Panc1 (cell line): ENCODE measurements around the gene CCDC192. TPM values are rescaled to one million over a fixed set of nuclear protein-coding genes. Genes with fewer than 3 reads are reported as not detected.
A peak's percentile ranks its signal among the peaks of the same experiment; 100 is the strongest.

Experiments
- ATAC-seq: fragments of 200-7000 bp; cut with Tn5 transposase; 2 replicates; pipeline ENCODE4 v1.9.1; 2020; ENCODE audit warnings: mild to moderate bottlenecking, moderate library complexity
- BruUV-seq: library from RNA; stranded (reverse); fragments of 400-500 nt; replicated peaks from 2 replicates; lab custom pipeline; 2021; lab: Mats Ljungman, UMichigan
- CTCF ChIA-PET: fragments of 300-600 bp; sonication (Branson Sonifier 250); formaldehyde crosslinking; loops from one replicate; lab custom pipeline; 2022; ENCODE audit warnings: antibody characterized with exemption; lab: Charles Lee
- POLR2A ChIA-PET: fragments of 300-600 bp; sonication (Branson Sonifier 250); formaldehyde crosslinking; loops from one replicate; lab custom pipeline; 2022; ENCODE audit warnings: antibody characterized with exemption; lab: Charles Lee
- DNase-seq: peaks from one replicate; pipeline ENCODE4 v3.0.0-alpha.2; 2010; ENCODE audit warnings: low read depth, low spot score
- H3K27ac ChIP-seq: 2 replicates; pipeline ENCODE4 v1.5.1; 2011; ENCODE audit warnings: mild to moderate bottlenecking, low read length, inconsistent platforms
- H3K27me3 ChIP-seq: fragments of 200-500 bp; sonication (Bioruptor generic); 2 replicates; pipeline ENCODE4 v1.6.0; 2014; ENCODE audit warnings: low read length, inconsistent platforms; ENCODE audit not compliant: control insufficient read depth, insufficient read depth
- H3K36me3 ChIP-seq: fragments of 200-500 bp; sonication (Bioruptor generic); 2 replicates; pipeline ENCODE4 v1.5.1; 2014; ENCODE audit warnings: inconsistent platforms, mild to moderate bottlenecking, low read length, moderate library complexity; ENCODE audit not compliant: control insufficient read depth, insufficient read depth
- H3K4me1 ChIP-seq: 2 replicates; pipeline ENCODE4 v1.5.1; 2011; ENCODE audit warnings: inconsistent platforms, mild to moderate bottlenecking, low read length, moderate library complexity; ENCODE audit not compliant: control insufficient read depth, insufficient read depth
- H3K4me3 ChIP-seq, 2 experiments: 2 replicates each; pipeline ENCODE4 v1.5.1; 2011 to 2012; ENCODE audit warnings: low read depth in 2 of 2, low read length in 2 of 2, mild to moderate bottlenecking in 2 of 2, inconsistent platforms in 1 of 2, moderate library complexity in 1 of 2
- H3K9me3 ChIP-seq: fragments of 200-500 bp; sonication (Bioruptor generic); 2 replicates; pipeline ENCODE4 v1.5.1; 2014; ENCODE audit warnings: low read depth, mild to moderate bottlenecking, inconsistent platforms, low read length, moderate library complexity; ENCODE audit not compliant: control insufficient read depth, insufficient read depth
- POLR2AphosphoS5 ChIP-seq: IDR thresholded peaks from 2 replicates; pipeline ENCODE4 v1.6.1; 2012; ENCODE audit warnings: mild to moderate bottlenecking, low read depth, low read length, moderate library complexity
- SIN3A ChIP-seq: IDR thresholded peaks from 2 replicates; pipeline ENCODE4 v1.6.1; 2012; ENCODE audit warnings: low read depth, mild to moderate bottlenecking, low read length, moderate library complexity, borderline replicate concordance; ENCODE audit not compliant: insufficient read depth
- TCF7L2 ChIP-seq: IDR thresholded peaks from 2 replicates; pipeline ENCODE4 v1.6.1; 2011; ENCODE audit warnings: mild to moderate bottlenecking, low read depth, low read length, inconsistent platforms
- in situ Hi-C: cut with HindIII; loops from 2 replicates; pipeline ENCODE4 v1.10.0; 2016; ENCODE audit warnings: low sequenced_read_pairs, low pct_unique_long_range_greater_than_20kb
- intact Hi-C: fragments of 100-400 bp; cut with micrococcal nuclease; formaldehyde crosslinking; loops from one replicate; pipeline ENCODE4 v1.10.0; 2022; ENCODE audit not compliant: unreplicated experiment
- total RNA-seq: library from RNA; stranded (reverse); gene quantifications from one replicate; pipeline ENCODE4 v1.2.1, GENCODE V29; 2021; ENCODE audit not compliant: unreplicated experiment
- TF ChIP-seq, protein P1 (sequence below): fragments of 450-650 bp; IDR thresholded peaks from 2 replicates; pipeline ENCODE4 v1.5.1; 2017; ENCODE audit warnings: mild to moderate bottlenecking
- TF ChIP-seq, protein P2 (sequence below), 2 experiments: IDR thresholded peaks; 2 replicates each; pipeline ENCODE4 v1.6.1; 2011 to 2012; ENCODE audit warnings: low read depth in 2 of 2, control low read depth in 1 of 2, low read length in 1 of 2, mild to moderate bottlenecking in 1 of 2, moderate library complexity in 1 of 2; ENCODE audit not compliant: insufficient read depth in 1 of 2

CCDC192 gene
- total RNA-seq, 1 experiment from 2014 or later = not detected

DNA sequence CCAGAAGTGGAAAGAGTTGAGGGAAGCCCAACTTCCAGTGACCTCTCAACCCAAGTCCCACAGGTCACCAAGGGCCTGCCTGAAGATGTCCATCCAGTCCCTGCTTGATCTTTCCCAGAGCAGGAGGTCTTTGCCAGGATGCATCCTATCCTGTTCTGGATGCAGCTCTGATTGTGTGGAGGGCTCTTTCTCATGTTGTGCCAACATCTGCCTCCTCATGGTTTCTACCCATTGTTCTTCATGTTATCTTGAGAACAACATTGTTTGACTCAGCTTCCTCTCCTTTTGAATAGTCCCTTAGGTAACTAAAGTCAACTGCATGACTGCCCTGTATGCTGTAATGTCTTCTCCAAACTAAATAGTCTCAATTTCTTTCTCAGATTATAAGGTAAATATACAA lies 169.3 kb downstream of the CCDC192 start:
- no TSS peak for BruUV-seq
- POLR2A ChIA-PET = no interaction called here
- H3K27me3 ChIP-seq = no peaks in the 10 kb centered on the region; the same call in 1 of the 2 replicates
- CTCF ChIA-PET = interaction anchor here (0.6 kb wide), 1 partner anchor 38 kb away, joined by 3 read pairs; no protein-coding TSS in a partner anchor
- H3K9me3 ChIP-seq = no peaks in the 10 kb centered on the region
- intact Hi-C loops = no loop called here
- H3K4me1 ChIP-seq = no peaks in the 10 kb centered on the region
- no peak overlapping the region for H3K27ac ChIP-seq
- ATAC-seq (no peak), DNase-seq (no peak)
- no peaks in the 10 kb centered on the region for H3K36me3 ChIP-seq
- TF ChIP-seq POLR2AphosphoS5 = no peak
- TF ChIP-seq TCF7L2 = no peak
- TF ChIP-seq SIN3A = no peak
- TF ChIP-seq, protein P1, sequence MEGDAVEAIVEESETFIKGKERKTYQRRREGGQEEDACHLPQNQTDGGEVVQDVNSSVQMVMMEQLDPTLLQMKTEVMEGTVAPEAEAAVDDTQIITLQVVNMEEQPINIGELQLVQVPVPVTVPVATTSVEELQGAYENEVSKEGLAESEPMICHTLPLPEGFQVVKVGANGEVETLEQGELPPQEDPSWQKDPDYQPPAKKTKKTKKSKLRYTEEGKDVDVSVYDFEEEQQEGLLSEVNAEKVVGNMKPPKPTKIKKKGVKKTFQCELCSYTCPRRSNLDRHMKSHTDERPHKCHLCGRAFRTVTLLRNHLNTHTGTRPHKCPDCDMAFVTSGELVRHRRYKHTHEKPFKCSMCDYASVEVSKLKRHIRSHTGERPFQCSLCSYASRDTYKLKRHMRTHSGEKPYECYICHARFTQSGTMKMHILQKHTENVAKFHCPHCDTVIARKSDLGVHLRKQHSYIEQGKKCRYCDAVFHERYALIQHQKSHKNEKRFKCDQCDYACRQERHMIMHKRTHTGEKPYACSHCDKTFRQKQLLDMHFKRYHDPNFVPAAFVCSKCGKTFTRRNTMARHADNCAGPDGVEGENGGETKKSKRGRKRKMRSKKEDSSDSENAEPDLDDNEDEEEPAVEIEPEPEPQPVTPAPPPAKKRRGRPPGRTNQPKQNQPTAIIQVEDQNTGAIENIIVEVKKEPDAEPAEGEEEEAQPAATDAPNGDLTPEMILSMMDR = no peak
- TF ChIP-seq, protein P2, sequence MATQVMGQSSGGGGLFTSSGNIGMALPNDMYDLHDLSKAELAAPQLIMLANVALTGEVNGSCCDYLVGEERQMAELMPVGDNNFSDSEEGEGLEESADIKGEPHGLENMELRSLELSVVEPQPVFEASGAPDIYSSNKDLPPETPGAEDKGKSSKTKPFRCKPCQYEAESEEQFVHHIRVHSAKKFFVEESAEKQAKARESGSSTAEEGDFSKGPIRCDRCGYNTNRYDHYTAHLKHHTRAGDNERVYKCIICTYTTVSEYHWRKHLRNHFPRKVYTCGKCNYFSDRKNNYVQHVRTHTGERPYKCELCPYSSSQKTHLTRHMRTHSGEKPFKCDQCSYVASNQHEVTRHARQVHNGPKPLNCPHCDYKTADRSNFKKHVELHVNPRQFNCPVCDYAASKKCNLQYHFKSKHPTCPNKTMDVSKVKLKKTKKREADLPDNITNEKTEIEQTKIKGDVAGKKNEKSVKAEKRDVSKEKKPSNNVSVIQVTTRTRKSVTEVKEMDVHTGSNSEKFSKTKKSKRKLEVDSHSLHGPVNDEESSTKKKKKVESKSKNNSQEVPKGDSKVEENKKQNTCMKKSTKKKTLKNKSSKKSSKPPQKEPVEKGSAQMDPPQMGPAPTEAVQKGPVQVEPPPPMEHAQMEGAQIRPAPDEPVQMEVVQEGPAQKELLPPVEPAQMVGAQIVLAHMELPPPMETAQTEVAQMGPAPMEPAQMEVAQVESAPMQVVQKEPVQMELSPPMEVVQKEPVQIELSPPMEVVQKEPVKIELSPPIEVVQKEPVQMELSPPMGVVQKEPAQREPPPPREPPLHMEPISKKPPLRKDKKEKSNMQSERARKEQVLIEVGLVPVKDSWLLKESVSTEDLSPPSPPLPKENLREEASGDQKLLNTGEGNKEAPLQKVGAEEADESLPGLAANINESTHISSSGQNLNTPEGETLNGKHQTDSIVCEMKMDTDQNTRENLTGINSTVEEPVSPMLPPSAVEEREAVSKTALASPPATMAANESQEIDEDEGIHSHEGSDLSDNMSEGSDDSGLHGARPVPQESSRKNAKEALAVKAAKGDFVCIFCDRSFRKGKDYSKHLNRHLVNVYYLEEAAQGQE (IDR thresholded peaks at IDR 0.05; ENCODE audit: insufficient read depth in 1 of 2, low read depth in 2 of 2, low read length in 1 of 2) = no peak
- in situ Hi-C loops = no loop called here
- H3K4me3 ChIP-seq = no peak overlapping the region

DNA sequence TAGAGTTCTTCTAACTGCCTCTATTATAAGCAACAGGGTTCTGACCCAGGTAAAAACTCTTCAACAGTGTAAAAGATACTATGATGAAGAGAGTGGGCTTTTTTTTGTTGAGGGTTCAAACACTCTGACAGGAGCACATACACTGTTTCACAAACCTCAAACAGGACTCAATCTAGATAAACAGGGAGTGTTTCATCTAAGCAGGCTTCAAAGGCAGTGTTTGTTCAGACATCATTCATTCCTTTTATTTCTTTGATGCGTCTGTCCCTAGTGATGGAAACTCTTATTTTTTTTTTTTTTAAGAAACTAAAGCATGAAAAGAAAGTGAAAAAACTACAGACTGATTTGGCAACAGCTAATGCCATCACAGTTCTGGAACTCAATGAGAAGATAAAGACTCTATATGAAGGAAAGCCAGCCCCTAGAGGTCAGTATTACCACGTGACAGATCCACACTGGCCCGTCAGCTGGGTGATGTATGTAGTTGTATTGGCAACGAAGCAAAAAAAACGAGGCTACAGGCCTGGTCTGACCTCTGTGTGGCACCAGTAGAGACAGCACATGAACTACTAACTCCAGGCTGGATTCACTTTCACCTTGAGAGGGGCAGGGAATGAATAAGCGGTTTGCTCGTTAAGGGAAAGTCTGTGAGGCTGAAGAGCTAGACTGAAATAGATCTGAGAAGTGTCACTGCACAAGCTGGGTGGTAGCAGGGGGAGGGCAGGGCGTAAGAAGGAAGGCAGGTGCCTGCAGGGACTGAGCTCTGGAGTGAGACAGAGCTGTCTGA lies 172.2 kb downstream of the CCDC192 start:
- intact Hi-C loops (loop anchor here (2.0 to 5.0 kb wide), 2 partner anchors 313 to 325 kb away; no protein-coding TSS in a partner anchor), in situ Hi-C loops (no loop called here)
- no peak overlapping the region for H3K27ac ChIP-seq
- no peaks in the 10 kb centered on the region for H3K4me1 ChIP-seq
- DNase-seq (peak; percentile 75), ATAC-seq (peak; percentile 92)
- BruUV-seq = no TSS peak
- no peaks in the 10 kb centered on the region for H3K36me3 ChIP-seq
- no peaks in the 10 kb centered on the region; the same call in 1 of the 2 replicates for H3K27me3 ChIP-seq
- no peaks in the 10 kb centered on the region for H3K9me3 ChIP-seq
- H3K4me3 ChIP-seq = no peak overlapping the region
- no peak for TF ChIP-seq TCF7L2
- TF ChIP-seq, protein P1 = peak; percentile 69
- ChIA-PET CTCF (interaction anchor here (0.6 to 1.2 kb wide), 4 partner anchors 69 to 323 kb away, joined by 3 to 6 read pairs (median 4); no protein-coding TSS in a partner anchor), POLR2A (no interaction called here)
